Tibial artery (tissue), 4 donors: Measurements from ENCODE around the gene GPATCH11.

Source experiments
- DNase-seq, 2 donors: peaks; one replicate each; pipeline ENCODE4 v3.0.0-alpha.2; 2019
- H3K27ac ChIP-seq, 2 donors: fragments of 200-600 bp; sonication (generic) in 1 of 2; 1 replicate in 1 of 2; 2 replicates in 1 of 2; pipeline ENCODE4 v1.5.1; 2018 to 2019; ENCODE audit warnings: mild to moderate bottlenecking in 1 of 2
- H3K27me3 ChIP-seq, 2 donors: fragments of 200-600 bp; sonication (generic) in 1 of 2; one replicate each; pipeline versions ENCODE4 v1.5.1 to v1.6.0; 2016 to 2019
- H3K36me3 ChIP-seq, 3 donors: fragments of 200-600 bp; sonication (generic) in 2 of 3; one replicate each; pipeline ENCODE4 v1.5.1; 2016 to 2019; ENCODE audit warnings: mild to moderate bottlenecking in 2 of 3
- H3K4me1 ChIP-seq, 4 donors: fragments of 200-600 bp; sonication (generic) in 2 of 4; 1 replicate in 3 of 4; 2 replicates in 1 of 4; pipeline ENCODE4 v1.5.1; 2016 to 2019
- H3K4me3 ChIP-seq, 2 donors: fragments of 200-600 bp; sonication (generic) in 1 of 2; 1 replicate in 1 of 2; 2 replicates in 1 of 2; pipeline ENCODE4 v1.5.1; 2018 to 2019; ENCODE audit warnings: mild to moderate bottlenecking in 2 of 2
- H3K9me3 ChIP-seq, 3 donors: fragments of 200-600 bp; sonication (generic) in 1 of 3; one replicate each; pipeline ENCODE4 v1.5.1; 2016 to 2019
- intact Hi-C: fragments of 100-400 bp; cut with DNase I; formaldehyde crosslinking; loops from one replicate; pipeline ENCODE4 v1.15.0; 2023; ENCODE audit warnings: low total_unique reads
- TF ChIP-seq, protein P1 (sequence below), 2 experiments: fragments of 200-600 bp in 1 of 2; fragments of 450-650 bp in 1 of 2; IDR thresholded peaks; one replicate each; pipeline ENCODE4 v1.5.1; 2017 to 2019; ENCODE audit warnings: antibody characterized with exemption in 2 of 2, mild to moderate bottlenecking in 1 of 2, moderate library complexity in 1 of 2

Gene GPATCH11

DNA sequence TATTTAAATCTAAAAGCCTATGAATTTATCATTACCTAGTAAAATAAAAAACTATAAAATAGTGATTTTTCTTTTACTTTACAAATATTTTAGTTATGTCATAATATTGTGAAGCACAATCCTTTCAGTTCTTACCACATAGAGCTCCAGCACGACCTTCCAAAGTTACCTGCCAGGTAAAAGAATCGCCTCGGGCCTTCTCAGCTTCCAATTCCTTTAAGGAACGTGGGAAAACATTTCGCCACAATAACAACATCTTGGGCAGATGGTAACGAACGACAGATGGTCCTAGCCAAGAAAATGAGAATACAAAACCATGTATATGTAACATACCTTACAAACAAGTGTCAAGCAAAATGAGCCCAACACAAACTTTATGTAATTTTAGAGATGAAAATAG, 23.9 kb upstream of the GPATCH11 start:
- Histone ChIP-seq H3K27me3 (no peaks in the 10 kb centered on the region), H3K4me1 (no peaks in the 10 kb centered on the region), H3K9me3 (no peaks in the 10 kb centered on the region), H3K36me3 (peaks cover 72 to 100% (median 93%) of the 10 kb centered on the region in 3 donors), H3K27ac (no peak overlapping the region), H3K4me3 (no peak overlapping the region)
- TF ChIP-seq, protein P1, sequence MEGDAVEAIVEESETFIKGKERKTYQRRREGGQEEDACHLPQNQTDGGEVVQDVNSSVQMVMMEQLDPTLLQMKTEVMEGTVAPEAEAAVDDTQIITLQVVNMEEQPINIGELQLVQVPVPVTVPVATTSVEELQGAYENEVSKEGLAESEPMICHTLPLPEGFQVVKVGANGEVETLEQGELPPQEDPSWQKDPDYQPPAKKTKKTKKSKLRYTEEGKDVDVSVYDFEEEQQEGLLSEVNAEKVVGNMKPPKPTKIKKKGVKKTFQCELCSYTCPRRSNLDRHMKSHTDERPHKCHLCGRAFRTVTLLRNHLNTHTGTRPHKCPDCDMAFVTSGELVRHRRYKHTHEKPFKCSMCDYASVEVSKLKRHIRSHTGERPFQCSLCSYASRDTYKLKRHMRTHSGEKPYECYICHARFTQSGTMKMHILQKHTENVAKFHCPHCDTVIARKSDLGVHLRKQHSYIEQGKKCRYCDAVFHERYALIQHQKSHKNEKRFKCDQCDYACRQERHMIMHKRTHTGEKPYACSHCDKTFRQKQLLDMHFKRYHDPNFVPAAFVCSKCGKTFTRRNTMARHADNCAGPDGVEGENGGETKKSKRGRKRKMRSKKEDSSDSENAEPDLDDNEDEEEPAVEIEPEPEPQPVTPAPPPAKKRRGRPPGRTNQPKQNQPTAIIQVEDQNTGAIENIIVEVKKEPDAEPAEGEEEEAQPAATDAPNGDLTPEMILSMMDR (IDR thresholded peaks at IDR 0.05) = no peak
- intact Hi-C loops = no loop called here
- no peak for DNase-seq

DNA sequence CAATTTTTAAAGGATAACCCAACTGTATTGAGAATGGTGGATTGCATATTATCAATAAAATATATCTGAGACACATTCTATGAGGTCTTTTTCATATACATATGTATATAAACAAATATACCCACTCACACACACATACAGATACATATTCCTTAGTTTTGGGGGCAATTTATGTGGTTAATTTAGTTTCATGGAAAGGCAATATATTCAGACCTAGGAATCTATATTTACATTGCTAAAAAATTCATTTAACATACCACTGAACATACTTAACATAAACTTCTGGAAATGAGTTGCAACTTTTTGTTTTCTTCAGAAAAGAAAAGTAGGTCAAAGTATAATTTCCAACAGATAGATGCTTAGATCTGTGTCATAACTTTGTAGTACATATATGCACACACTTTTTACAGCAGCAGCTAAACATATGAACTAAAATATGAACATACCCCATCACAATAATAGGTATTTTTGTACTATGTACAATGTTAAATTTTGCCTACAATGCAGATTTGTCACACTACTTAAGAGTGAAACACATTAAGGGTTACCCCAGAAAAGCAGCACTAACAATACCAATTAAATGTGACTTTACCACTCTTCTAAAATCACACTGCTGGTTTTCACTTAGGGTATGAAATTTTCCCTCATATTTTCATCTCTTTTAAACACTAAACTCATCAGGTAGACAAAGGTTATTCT, 23.2 kb upstream of the GPATCH11 start:
- intact Hi-C loops = no loop called here
- Histone ChIP-seq H3K27ac (no peak overlapping the region), H3K36me3 (peaks cover 72 to 100% (median 93%) of the 10 kb centered on the region in 3 donors), H3K4me3 (no peak overlapping the region), H3K27me3 (no peaks in the 10 kb centered on the region), H3K4me1 (no peaks in the 10 kb centered on the region), H3K9me3 (no peaks in the 10 kb centered on the region)
- DNase-seq = no peak
- TF ChIP-seq, protein P1 (IDR thresholded peaks at IDR 0.05) = no peak

DNA sequence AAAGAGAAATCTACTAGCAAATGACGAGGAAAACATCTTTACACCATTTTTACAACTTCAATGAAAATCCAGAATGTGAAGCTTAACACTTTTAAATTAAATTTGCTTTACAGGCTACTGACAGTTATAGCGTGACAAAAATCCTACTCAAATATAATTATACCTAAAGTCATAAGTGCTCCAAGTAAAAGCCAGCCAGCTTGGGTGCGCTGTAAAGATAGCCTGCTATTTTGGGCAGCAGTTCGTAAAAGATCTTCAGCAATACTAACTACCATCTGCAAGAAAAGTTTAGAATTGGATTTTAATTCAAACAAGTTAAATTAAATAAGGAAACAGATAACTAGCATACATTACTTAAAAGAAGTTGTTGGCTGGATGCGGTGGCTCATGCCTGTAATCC, 22.5 kb upstream of the GPATCH11 start:
- intact Hi-C loops = no loop called here
- no peak overlapping the region for H3K4me3 ChIP-seq
- no peak for DNase-seq
- TF ChIP-seq, protein P1 (IDR thresholded peaks at IDR 0.05) = no peak
- no peaks in the 10 kb centered on the region for H3K4me1 ChIP-seq
- H3K36me3 ChIP-seq = peaks cover 68 to 98% (median 93%) of the 10 kb centered on the region in 3 donors
- H3K27me3 ChIP-seq = no peaks in the 10 kb centered on the region
- H3K27ac ChIP-seq = no peak overlapping the region
- no peaks in the 10 kb centered on the region for H3K9me3 ChIP-seq

DNA sequence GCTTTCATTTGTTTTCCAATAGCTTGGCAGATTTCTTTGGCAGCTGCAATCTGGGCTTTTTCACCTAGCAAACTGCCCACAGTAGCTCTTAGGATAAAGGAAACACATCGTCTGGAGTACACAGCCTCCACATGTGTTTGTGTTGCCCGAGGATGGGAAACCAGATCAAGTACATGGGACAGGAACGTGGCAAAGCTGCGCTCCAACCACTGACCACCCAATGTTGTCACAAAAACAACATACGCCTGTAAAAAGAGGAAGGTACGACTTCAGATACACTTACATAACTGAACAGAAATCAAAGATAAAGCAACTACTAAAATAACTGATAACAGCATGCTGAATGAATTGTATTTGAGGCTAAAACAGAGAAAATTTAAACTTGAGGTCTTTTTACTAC, 15.6 kb upstream of the GPATCH11 start:
- Histone ChIP-seq H3K9me3 (no peaks in the 10 kb centered on the region), H3K4me3 (no peak overlapping the region), H3K4me1 (no peaks in the 10 kb centered on the region), H3K36me3 (peaks cover 65 to 91% (median 67%) of the 10 kb centered on the region in 3 donors), H3K27ac (no peak overlapping the region), H3K27me3 (no peaks in the 10 kb centered on the region)
- DNase-seq = no peak
- intact Hi-C loops = no loop called here
- TF ChIP-seq, protein P1 (IDR thresholded peaks at IDR 0.05) = no peak

DNA sequence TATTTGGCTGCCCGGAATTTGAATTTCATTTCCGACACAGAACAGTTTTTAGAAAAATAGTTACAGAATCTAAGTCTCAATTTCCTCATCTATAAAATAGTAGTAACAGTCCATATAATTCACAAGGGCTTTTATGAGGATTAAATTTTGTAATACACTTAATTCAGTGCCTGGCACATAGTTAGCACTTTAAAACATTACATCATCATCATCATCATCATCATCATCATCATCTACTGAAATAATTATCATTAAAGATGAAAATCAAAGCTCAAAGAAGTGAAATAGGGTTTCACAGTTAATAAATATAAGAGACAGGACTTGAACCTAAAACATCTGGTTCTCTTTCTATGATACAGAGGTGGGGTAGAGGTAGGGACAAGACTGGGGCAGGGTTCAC, 13.4 kb upstream of the GPATCH11 start:
- H3K4me1 ChIP-seq = no peaks in the 10 kb centered on the region
- intact Hi-C loops = no loop called here
- TF ChIP-seq, protein P1 (IDR thresholded peaks at IDR 0.05) = no peak
- no peak overlapping the region for H3K4me3 ChIP-seq
- no peaks in the 10 kb centered on the region for H3K27me3 ChIP-seq
- no peaks in the 10 kb centered on the region for H3K9me3 ChIP-seq
- no peak for DNase-seq
- peaks cover 48 to 85% (median 50%) of the 10 kb centered on the region in 3 donors for H3K36me3 ChIP-seq
- H3K27ac ChIP-seq = no peak overlapping the region
